Measurements from ENCODE around the gene STEAP4.
"Not testable (repeated sequence)": the region's sequence is repeated elsewhere in the genome, so short reads cannot be mapped to it uniquely, and the experiment has no call there.

STEAP4 gene

DNA sequence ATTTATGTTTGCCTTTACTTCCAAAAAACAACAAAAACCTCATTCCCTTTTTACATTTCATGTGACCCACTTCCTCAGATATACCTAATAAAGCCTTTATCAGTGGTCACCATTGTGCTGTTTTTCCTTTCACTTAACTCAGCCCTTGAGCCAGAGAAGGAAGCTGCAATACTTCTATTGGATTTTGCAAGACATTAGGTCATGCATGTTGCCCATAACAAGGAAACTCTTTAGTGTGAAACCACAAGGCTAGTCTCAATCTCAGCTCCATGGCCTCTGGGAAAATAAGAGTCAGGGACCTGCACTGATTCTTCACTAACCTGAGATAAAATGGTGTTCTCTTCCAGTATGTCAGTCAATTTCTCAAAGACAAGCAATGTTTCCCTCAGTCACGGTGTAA is 27.8 kb downstream of the STEAP4 start:
- H2AFZ ChIP-seq (ENCODE audit: low read depth, low read length), result no peak overlapping the region
- H3K9me3 ChIP-seq (ENCODE audit: insufficient read depth, low read length), result no peaks in the 10 kb centered on the region
- no peaks in the 10 kb centered on the region for H4K20me1 ChIP-seq (ENCODE audit: insufficient read depth, low read length)
- H3K9ac ChIP-seq (ENCODE audit: low read length), result no peak overlapping the region
- H3K4me1 ChIP-seq (ENCODE audit: low read length), result peaks cover 8% of the 10 kb centered on the region
- no peaks in the 10 kb centered on the region for H3K79me2 ChIP-seq (ENCODE audit: low read length)
- H3K36me3 ChIP-seq (replicated peaks; ENCODE audit: low read depth, low read length), result no peaks in the 10 kb centered on the region
- no peak overlapping the region for H3K4me2 ChIP-seq (ENCODE audit: low read length)
- no peak overlapping the region for H3K27ac ChIP-seq (ENCODE audit: low read length)
- TF ChIP-seq EZH2phosphoT487 (IDR thresholded peaks at IDR 0.05; ENCODE audit: low read depth) (no peak), CTCF (IDR thresholded peaks at IDR 0.05; ENCODE audit: low read depth, low read length) (no peak)
- H3K27me3 ChIP-seq (ENCODE audit: low read depth, low read length), result no peaks in the 10 kb centered on the region
- no peak overlapping the region for H3K4me3 ChIP-seq (ENCODE audit: low read length)

- Histone ChIP-seq H3K36me3 (replicated peaks; ENCODE audit: low read depth, low read length) (no peaks in the 10 kb centered on the region), H3K9ac (ENCODE audit: low read length) (no peak overlapping the region), H3K9me3 (ENCODE audit: insufficient read depth, low read length) (no peaks in the 10 kb centered on the region), H3K4me1 (ENCODE audit: low read length) (peaks cover 6% of the 10 kb centered on the region), H3K4me3 (ENCODE audit: low read length) (no peak overlapping the region), H2AFZ (ENCODE audit: low read depth, low read length) (no peak overlapping the region), H3K27ac (ENCODE audit: low read length) (no peak overlapping the region), H3K27me3 (ENCODE audit: low read depth, low read length) (no peaks in the 10 kb centered on the region), H3K79me2 (ENCODE audit: low read length) (no peaks in the 10 kb centered on the region), H3K4me2 (ENCODE audit: low read length) (no peak overlapping the region), H4K20me1 (ENCODE audit: insufficient read depth, low read length) (no peaks in the 10 kb centered on the region)
- TF ChIP-seq EZH2phosphoT487 (IDR thresholded peaks at IDR 0.05; ENCODE audit: low read depth) (no peak), CTCF (IDR thresholded peaks at IDR 0.05; ENCODE audit: low read depth, low read length) (no peak)
Observed at GRCh38 chr7:88276605-88277153, 30.0 kb downstream of the STEAP4 start.

DNA sequence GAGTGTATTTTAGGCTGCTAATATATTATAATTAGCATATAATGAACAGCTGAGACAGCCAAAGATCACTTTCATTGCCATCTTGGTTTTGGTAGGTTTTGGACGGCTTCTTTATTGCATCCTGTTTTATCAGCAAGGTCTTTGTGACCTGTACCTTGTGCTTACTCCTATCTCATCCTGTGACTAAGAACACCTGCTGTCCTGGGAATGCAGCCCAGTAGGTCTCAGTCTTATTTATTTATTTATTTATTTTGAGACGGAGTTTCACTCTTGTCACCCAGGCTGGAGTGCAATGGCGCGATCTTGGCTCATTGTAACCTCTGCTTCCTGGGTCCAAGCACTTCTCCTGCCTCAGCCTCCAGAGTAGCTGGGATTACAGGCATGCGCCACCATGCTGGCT is 31.8 kb downstream of the STEAP4 start:
- H3K9me3 ChIP-seq (ENCODE audit: insufficient read depth, low read length); H3K27ac ChIP-seq (ENCODE audit: low read length); H3K4me1 ChIP-seq (ENCODE audit: low read length); H4K20me1 ChIP-seq (ENCODE audit: insufficient read depth, low read length); H3K9ac ChIP-seq (ENCODE audit: low read length); H3K27me3 ChIP-seq (ENCODE audit: low read depth, low read length); H3K79me2 ChIP-seq (ENCODE audit: low read length); H3K4me2 ChIP-seq (ENCODE audit: low read length); H3K4me3 ChIP-seq (ENCODE audit: low read length); H3K36me3 ChIP-seq (replicated peaks; ENCODE audit: low read depth, low read length); H2AFZ ChIP-seq (ENCODE audit: low read depth, low read length): not testable (repeated sequence)

DNA sequence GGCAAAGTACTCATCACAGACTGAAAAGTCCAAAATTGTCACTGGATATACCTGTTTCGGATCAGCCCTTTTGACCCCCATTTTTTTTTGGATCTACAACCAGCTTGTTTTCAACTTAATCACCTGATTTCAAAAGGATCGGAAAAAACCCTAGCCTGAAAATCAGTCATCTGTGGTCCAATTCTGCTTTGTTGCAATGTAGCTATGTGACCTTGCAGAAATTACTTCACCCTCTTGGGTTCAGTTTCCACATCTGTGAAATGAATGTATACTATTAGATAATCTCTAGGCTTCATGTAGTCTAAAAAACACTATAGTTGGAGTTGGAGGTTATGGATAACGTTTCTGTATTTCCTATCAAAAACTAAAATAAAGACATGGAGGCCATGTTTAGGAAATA is 37.1 kb downstream of the STEAP4 start:
- H3K4me2 ChIP-seq (ENCODE audit: low read length), result no peak overlapping the region
- no peaks in the 10 kb centered on the region for H3K36me3 ChIP-seq (replicated peaks; ENCODE audit: low read depth, low read length)
- H3K9ac ChIP-seq (ENCODE audit: low read length), result no peak overlapping the region
- H2AFZ ChIP-seq (ENCODE audit: low read depth, low read length), result no peak overlapping the region
- H4K20me1 ChIP-seq (ENCODE audit: insufficient read depth, low read length), result no peaks in the 10 kb centered on the region
- no peaks in the 10 kb centered on the region for H3K9me3 ChIP-seq (ENCODE audit: insufficient read depth, low read length)
- H3K4me3 ChIP-seq (ENCODE audit: low read length), result no peak overlapping the region
- no peaks in the 10 kb centered on the region for H3K79me2 ChIP-seq (ENCODE audit: low read length)
- no peaks in the 10 kb centered on the region for H3K4me1 ChIP-seq (ENCODE audit: low read length)
- no peaks in the 10 kb centered on the region for H3K27me3 ChIP-seq (ENCODE audit: low read depth, low read length)
- no peak overlapping the region for H3K27ac ChIP-seq (ENCODE audit: low read length)
- TF ChIP-seq CTCF (IDR thresholded peaks at IDR 0.05; ENCODE audit: low read depth, low read length) (no peak), EZH2phosphoT487 (IDR thresholded peaks at IDR 0.05; ENCODE audit: low read depth) (no peak)

- H3K4me3 ChIP-seq (ENCODE audit: low read length), result no peak overlapping the region
- H3K4me1 ChIP-seq (ENCODE audit: low read length), result no peaks in the 10 kb centered on the region
- H3K79me2 ChIP-seq (ENCODE audit: low read length), result no peaks in the 10 kb centered on the region
- H3K9me3 ChIP-seq (ENCODE audit: insufficient read depth, low read length), result no peaks in the 10 kb centered on the region
- no peak overlapping the region for H2AFZ ChIP-seq (ENCODE audit: low read depth, low read length)
- no peaks in the 10 kb centered on the region for H4K20me1 ChIP-seq (ENCODE audit: insufficient read depth, low read length)
- TF ChIP-seq EZH2phosphoT487 (IDR thresholded peaks at IDR 0.05; ENCODE audit: low read depth), result no peak
- no peak for TF ChIP-seq CTCF (IDR thresholded peaks at IDR 0.05; ENCODE audit: low read depth, low read length)
- H3K27me3 ChIP-seq (ENCODE audit: low read depth, low read length), result no peaks in the 10 kb centered on the region
- no peak overlapping the region for H3K27ac ChIP-seq (ENCODE audit: low read length)
- H3K9ac ChIP-seq (ENCODE audit: low read length), result no peak overlapping the region
- H3K4me2 ChIP-seq (ENCODE audit: low read length), result no peak overlapping the region
- no peaks in the 10 kb centered on the region for H3K36me3 ChIP-seq (replicated peaks; ENCODE audit: low read depth, low read length)
Observed at GRCh38 chr7:88268858-88269257, 37.8 kb downstream of the STEAP4 start.

Measured in OCI-LY3 (cell line).